ENCODE data around the gene SLC34A2.

The SLC34A2 gene

DNA sequence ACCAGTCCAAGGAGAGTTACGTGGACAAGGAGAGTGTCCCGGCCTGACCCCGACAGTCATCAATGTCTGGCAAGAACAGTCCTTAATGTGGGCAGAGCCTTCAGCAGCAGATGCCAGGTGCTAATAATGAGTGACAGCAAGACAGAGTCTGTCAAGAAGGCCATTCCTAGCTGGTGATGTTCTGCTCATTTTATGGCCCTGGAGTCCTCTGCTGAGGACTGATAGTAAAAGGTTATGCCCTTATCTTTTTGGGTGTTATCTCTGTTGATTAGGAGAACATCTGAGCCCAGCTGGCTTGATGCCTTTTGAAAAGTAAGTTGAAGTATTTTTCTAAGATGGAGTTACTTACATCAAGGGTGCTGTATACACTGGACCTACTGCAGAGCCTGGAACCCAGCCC, 67.3 kb downstream of the SLC34A2 start:
- H3K27me3 Mint-ChIP-seq, result no peaks in the 10 kb centered on the region
- H3K36me3 Mint-ChIP-seq, result peaks cover 12% of the 10 kb centered on the region
- H3K4me3 Mint-ChIP-seq, result no peak overlapping the region
- H3K27ac Mint-ChIP-seq, result no peak overlapping the region
- peaks cover 5% of the 10 kb centered on the region for H3K4me1 Mint-ChIP-seq
- H3K9me3 Mint-ChIP-seq, result no peaks in the 10 kb centered on the region
- no peak for ATAC-seq (ENCODE audit: low read depth)
- no peak for DNase-seq (ENCODE audit: low spot score in 2 of 2)

DNA sequence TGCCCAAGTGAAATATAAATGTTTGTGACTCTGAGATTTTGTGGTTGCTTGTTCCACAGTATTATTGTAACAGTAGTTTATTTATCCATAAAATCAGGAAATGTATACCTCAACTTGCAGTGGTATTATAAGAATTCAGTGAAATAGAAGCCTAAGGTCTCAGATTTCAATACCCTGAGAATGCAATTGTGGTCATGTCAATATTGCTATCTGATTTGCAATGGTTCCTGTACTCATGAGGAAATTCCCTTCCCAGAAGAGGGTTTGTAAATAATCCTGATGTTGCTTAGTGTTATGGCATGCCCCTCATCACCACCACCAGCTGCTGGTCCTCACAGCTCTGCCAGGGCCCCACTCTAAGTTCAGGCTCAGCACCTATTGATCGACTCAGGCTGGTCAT, 67.8 kb downstream of the SLC34A2 start:
- H3K27ac Mint-ChIP-seq, result no peak overlapping the region
- H3K4me1 Mint-ChIP-seq, result peaks cover 8% of the 10 kb centered on the region
- no peak for ATAC-seq (ENCODE audit: low read depth)
- H3K36me3 Mint-ChIP-seq, result peaks cover 12% of the 10 kb centered on the region
- H3K9me3 Mint-ChIP-seq, result no peaks in the 10 kb centered on the region
- H3K27me3 Mint-ChIP-seq, result no peaks in the 10 kb centered on the region
- no peak for DNase-seq (ENCODE audit: low spot score in 2 of 2)
- no peak overlapping the region for H3K4me3 Mint-ChIP-seq

DNA sequence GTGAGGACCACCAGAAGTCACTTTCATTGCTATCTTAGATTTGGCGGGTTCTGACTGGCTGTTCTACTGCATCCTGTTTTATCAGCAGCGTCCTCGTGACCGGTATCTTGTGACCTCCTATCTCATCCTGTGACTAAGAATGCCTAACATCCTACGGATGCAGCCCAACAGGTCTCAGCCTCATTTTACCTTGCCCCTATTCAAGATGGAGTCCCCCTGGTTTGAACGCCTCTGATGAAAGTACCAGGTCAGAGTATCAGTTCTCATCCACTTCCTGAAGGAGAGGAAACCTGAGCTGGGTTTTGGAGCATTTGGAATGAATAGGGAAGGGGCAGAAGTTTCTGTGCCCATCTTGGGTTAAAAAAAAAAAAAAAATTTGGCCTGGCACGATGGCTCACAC, 70.2 kb downstream of the SLC34A2 start:
- peaks cover 15% of the 10 kb centered on the region for H3K36me3 Mint-ChIP-seq
- peaks cover 19% of the 10 kb centered on the region for H3K4me1 Mint-ChIP-seq
- H3K27ac Mint-ChIP-seq, result no peak overlapping the region
- no peak overlapping the region for H3K4me3 Mint-ChIP-seq
- no peak for DNase-seq (ENCODE audit: low spot score in 2 of 2)
- H3K9me3 Mint-ChIP-seq, result no peaks in the 10 kb centered on the region
- ATAC-seq (ENCODE audit: low read depth), result no peak
- H3K27me3 Mint-ChIP-seq, result no peaks in the 10 kb centered on the region

DNA sequence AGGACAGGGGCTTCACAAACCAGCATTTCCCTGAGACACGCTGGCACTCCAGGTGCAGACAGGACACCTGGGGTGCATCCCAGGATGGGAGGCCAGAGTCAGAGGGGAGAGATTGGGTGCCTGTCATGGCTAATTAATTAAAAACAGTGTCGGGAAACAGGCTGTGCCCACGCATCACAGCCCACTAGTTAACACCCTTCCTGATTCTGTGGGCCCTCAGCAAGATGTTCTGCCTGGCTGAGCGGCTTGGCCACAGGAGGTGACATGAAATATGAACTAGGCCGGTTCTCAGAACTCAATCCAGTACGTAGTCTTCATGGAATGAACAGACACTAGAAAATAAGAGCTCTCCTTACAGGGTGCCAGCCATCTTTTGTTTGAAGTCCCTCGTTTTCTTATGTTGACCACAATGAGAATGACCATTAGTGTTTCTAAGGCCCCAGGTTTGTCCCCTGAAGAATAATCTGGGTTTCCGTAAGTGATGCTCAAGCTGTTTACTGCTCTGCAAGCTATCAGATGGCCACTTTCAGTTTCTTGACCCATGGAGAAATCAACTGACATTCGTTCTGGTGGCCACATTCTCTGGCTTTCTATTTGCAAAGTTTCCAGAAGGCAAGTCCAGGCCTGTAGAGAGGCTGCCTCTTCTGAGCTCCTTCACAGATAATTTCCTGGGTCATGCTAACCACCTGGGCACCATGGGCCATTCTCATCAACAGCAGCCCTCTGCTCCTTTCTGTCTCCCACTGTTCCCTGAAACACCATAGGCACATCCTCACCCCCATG, 72.3 kb downstream of the SLC34A2 start:
- Mint-ChIP-seq H3K27me3 (no peaks in the 10 kb centered on the region), H3K4me3 (no peak overlapping the region), H3K9me3 (no peaks in the 10 kb centered on the region), H3K36me3 (peaks cover 8% of the 10 kb centered on the region), H3K4me1 (peaks cover 22% of the 10 kb centered on the region), H3K27ac (peak overlapping the region; percentile 81)
- peak; percentile 68 for ATAC-seq (ENCODE audit: low read depth)
- no peak for DNase-seq (ENCODE audit: low spot score in 2 of 2)

Data from memory B cell (primary cell).